Gastroesophageal sphincter (tissue), 4 donors: ENCODE results near the gene HERPUD1. TPM values are rescaled to one million over a fixed set of nuclear protein-coding genes. Genes with fewer than 3 reads are reported as not detected.

Experiments
- ATAC-seq: fragments of 150-250 bp; one replicate; pipeline ENCODE4 v1.9.1; 2016; ENCODE audit warnings: mild to moderate bottlenecking, moderate library complexity
- H3K27ac ChIP-seq, 4 donors: fragments of 200-600 bp; sonication (generic) in 3 of 4; 1 replicate in 3 of 4; 2 replicates in 1 of 4; pipeline ENCODE4 v1.5.1; 2016 to 2019
- H3K27me3 ChIP-seq: fragments of 200-600 bp; sonication (generic); one replicate; pipeline ENCODE4 v1.5.1; 2019
- H3K36me3 ChIP-seq, 2 donors: fragments of 200-600 bp; sonication (generic); one replicate each; pipeline ENCODE4 v1.5.1; 2019; ENCODE audit warnings: control low read depth in 1 of 2
- H3K4me1 ChIP-seq, 3 donors: fragments of 200-600 bp; sonication (generic); 1 replicate in 2 of 3; 2 replicates in 1 of 3; pipeline ENCODE4 v1.5.1; 2016 to 2019; ENCODE audit warnings: control low read depth in 2 of 3
- H3K4me3 ChIP-seq, 2 donors: fragments of 200-600 bp; sonication (generic); one replicate each; pipeline ENCODE4 v1.5.1; 2019; ENCODE audit warnings: mild to moderate bottlenecking in 1 of 2, moderate library complexity in 1 of 2
- H3K9me3 ChIP-seq, 3 donors: fragments of 200-600 bp; sonication (generic); one replicate each; pipeline ENCODE4 v1.5.1; 2017 to 2019; ENCODE audit warnings: control low read depth in 2 of 3
- CTCF ChIP-seq, 4 experiments: fragments of 200-600 bp in 2 of 4; fragments of 450-650 bp in 2 of 4; sonication (generic) in 1 of 4; IDR thresholded peaks; one replicate each; pipeline ENCODE4 v1.5.1; 2017 to 2019; ENCODE audit warnings: antibody characterized with exemption in 4 of 4, mild to moderate bottlenecking in 2 of 4, moderate library complexity in 2 of 4
- EP300 ChIP-seq: sonication (generic); formaldehyde crosslinking; IDR thresholded peaks from one replicate; pipeline ENCODE4 v1.6.1; 2017; ENCODE audit warnings: antibody characterized with exemption, mild to moderate bottlenecking
- POLR2A ChIP-seq, 2 donors: fragments of 450-650 bp; IDR thresholded peaks; one replicate each; pipeline ENCODE4 v1.6.1; 2017; ENCODE audit warnings: antibody characterized with exemption in 2 of 2, mild to moderate bottlenecking in 2 of 2, moderate library complexity in 1 of 2
- POLR2AphosphoS5 ChIP-seq: sonication (generic); formaldehyde crosslinking; IDR thresholded peaks from one replicate; pipeline ENCODE4 v1.6.1; 2017; ENCODE audit warnings: antibody characterized with exemption
- WGBS, 2 donors: methylation state at CpG; one replicate each; pipeline ENCODE4 v1.1.5; 2018; ENCODE audit warnings: low coverage in 1 of 2; 5-methylcytosine and 5-hydroxymethylcytosine counted together
- total RNA-seq, 4 donors: library from RNA; depleted of rRNA; stranded (reverse); fragments of >200 nt; gene quantifications; one replicate each; pipeline ENCODE4 v1.1.0, GENCODE V29; 2016

HERPUD1 gene
- total RNA-seq, 4 donors from 2014 or later: 41.2 to 87.5 (median 79.1) TPM

GRCh38 chr16:56980792-56981724 lies 49.1 kb downstream of the HERPUD1 start:
- H3K27me3 ChIP-seq: no peaks in the 10 kb centered on the region
- TF ChIP-seq POLR2AphosphoS5 (no peak), CTCF (IDR thresholded peaks at IDR 0.05) (no peak), EP300 (no peak), POLR2A (IDR thresholded peaks at IDR 0.05) (no peak)
- H3K4me1 ChIP-seq: peaks cover 0 to 15% (median 3%) of the 10 kb centered on the region in 3 donors
- no peak for ATAC-seq
- no peak overlapping the region for H3K27ac ChIP-seq
- 71 to 86% methylated on average over 6 to 13 of the region's 16 CpGs for WGBS, 2 donors
- H3K36me3 ChIP-seq: no peaks in the 10 kb centered on the region
- H3K4me3 ChIP-seq: no peak overlapping the region
- H3K9me3 ChIP-seq: no peaks in the 10 kb centered on the region

DNA sequence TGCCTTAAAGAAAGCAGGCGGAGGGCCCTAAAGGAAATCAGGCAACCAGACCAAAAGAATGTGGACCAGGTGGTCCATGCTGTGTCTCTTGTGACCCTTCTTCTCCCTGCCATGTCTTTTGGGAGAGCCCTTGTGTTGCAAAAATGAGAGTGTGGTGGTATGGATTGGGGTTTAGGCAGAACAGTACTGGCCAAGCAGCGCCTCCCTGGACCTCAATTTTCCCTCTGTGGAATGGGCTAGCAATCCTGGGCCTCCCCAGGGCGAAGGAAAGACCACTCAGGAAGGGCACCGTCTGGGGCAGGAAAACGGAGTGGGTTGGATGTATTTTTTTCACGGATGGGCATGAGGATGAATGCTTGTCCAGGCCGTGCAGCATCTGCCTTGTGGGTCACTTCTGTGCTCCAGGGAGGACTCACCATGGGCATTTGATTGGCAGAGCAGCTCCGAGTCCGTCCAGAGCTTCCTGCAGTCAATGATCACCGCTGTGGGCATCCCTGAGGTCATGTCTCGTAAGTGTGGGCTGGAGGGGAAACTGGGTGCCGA lies 49.9 kb downstream of the HERPUD1 start:
- ATAC-seq: no peak
- H3K27ac ChIP-seq: no peak overlapping the region
- 97% methylated on average over 5 of the region's 12 CpGs; no CpG with 5 or more reads in 1 of the 2 donors for WGBS, 2 donors
- H3K4me3 ChIP-seq: no peak overlapping the region
- H3K36me3 ChIP-seq: no peaks in the 10 kb centered on the region
- no peaks in the 10 kb centered on the region for H3K9me3 ChIP-seq
- peaks cover 0 to 22% (median 7%) of the 10 kb centered on the region in 3 donors for H3K4me1 ChIP-seq
- H3K27me3 ChIP-seq: no peaks in the 10 kb centered on the region
- TF ChIP-seq CTCF (IDR thresholded peaks at IDR 0.05): no peak

DNA sequence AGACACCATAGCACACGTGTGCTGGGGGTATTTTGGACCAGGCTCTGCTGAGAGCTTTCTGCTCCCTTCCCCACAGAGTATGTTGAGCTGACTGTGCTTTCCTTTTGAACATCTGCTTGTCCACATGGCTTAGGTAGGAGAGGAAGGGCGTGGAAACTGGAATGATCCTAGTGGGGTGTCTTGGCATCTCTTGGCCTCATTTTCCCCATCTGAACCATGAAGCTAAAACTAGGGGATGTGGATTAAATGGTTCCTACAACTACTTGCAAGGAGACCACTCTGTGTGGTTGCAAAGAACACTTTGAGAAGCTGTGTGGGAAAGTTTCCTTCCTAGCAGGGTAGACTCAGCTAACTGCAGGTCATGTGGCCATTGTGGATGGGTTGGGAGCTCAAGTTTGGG lies 50.8 kb downstream of the HERPUD1 start:
- TF ChIP-seq POLR2A (IDR thresholded peaks at IDR 0.05): no peak
- TF ChIP-seq POLR2AphosphoS5: no peak
- no peak for TF ChIP-seq CTCF (IDR thresholded peaks at IDR 0.05)
- no peak for TF ChIP-seq EP300
- Histone ChIP-seq H3K36me3 (no peaks in the 10 kb centered on the region), H3K4me1 (peaks cover 0 to 31% (median 7%) of the 10 kb centered on the region in 3 donors), H3K9me3 (no peaks in the 10 kb centered on the region), H3K27ac (no peak overlapping the region), H3K4me3 (no peak overlapping the region), H3K27me3 (no peaks in the 10 kb centered on the region)
- ATAC-seq: no peak
- 92 to 100% methylated on average over 1 to 2 of the region's 2 CpGs for WGBS, 2 donors

DNA sequence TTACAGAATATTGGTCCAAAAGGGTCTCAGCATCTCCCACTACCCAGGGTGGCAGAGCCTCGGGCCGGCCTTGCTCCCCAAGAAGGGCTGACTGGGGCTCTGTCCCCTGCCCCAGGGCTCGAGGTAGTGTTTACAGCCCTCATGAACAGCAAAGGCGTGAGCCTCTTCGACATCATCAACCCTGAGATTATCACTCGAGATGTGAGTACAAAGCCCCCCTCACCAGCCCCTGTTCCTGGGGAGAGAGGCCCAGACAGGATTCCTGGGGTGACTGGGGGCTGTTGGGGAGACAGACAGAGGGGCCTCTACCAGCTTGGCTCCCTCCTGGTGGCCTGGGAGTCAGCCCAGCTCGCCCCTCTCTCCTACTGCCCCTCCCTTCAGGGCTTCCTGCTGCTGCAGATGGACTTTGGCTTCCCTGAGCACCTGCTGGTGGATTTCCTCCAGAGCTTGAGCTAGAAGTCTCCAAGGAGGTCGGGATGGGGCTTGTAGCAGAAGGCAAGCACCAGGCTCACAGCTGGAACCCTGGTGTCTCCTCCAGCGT lies 51.3 kb downstream of the HERPUD1 start:
- H3K9me3 ChIP-seq: no peaks in the 10 kb centered on the region
- ATAC-seq: no peak
- H3K4me1 ChIP-seq: peaks cover 0 to 37% (median 8%) of the 10 kb centered on the region in 3 donors
- H3K27me3 ChIP-seq: no peaks in the 10 kb centered on the region
- H3K36me3 ChIP-seq: no peaks in the 10 kb centered on the region
- 90% methylated on average over 2 of the region's 9 CpGs; no CpG with 5 or more reads in 1 of the 2 donors for WGBS, 2 donors
- H3K27ac ChIP-seq: no peak overlapping the region
- no peak overlapping the region for H3K4me3 ChIP-seq
- no peak for TF ChIP-seq CTCF (IDR thresholded peaks at IDR 0.05)
- TF ChIP-seq POLR2A (IDR thresholded peaks at IDR 0.05): no peak
- TF ChIP-seq POLR2AphosphoS5: no peak
- TF ChIP-seq EP300: no peak
